Activated naive CD4-positive, alpha-beta T cell treated with anti-CD3 and anti-CD28 coated beads, Interleukin-2, amount 50 U/mL, for 72 hours (primary cell): Measurements from ENCODE around the gene TNFRSF4. TPM values are rescaled to one million over a fixed set of nuclear protein-coding genes. Genes with fewer than 3 reads are reported as not detected.
A peak's percentile ranks its signal among the peaks of the same experiment; 100 is the strongest.

Experiments used
- ATAC-seq, 2 donors: fragments of 150-1000 bp; cut with Tn5 transposase; 2 replicates each; pipeline ENCODE4 v1.10.0; 2021; ENCODE audit warnings: mild to moderate bottlenecking in 2 of 2, moderate library complexity in 2 of 2
- DNase-seq, 2 donors: peaks; one replicate each; pipeline ENCODE4 v3.0.0; 2021 to 2022; ENCODE audit warnings: low spot score in 2 of 2
- H3K27ac Mint-ChIP-seq, 2 donors: one replicate each; pipeline ENCODE4 v1.8.0; 2022; ENCODE audit warnings: mild to moderate bottlenecking in 2 of 2, mixed read lengths in 2 of 2
- H3K36me3 Mint-ChIP-seq, 2 donors: one replicate each; pipeline ENCODE4 v1.8.0; 2022; ENCODE audit warnings: mixed read lengths in 2 of 2
- H3K9me3 Mint-ChIP-seq, 2 donors: one replicate each; pipeline ENCODE4 v1.8.0; 2022; ENCODE audit warnings: mixed read lengths in 2 of 2
- total RNA-seq, 2 donors: library from RNA; stranded (reverse); gene quantifications; one replicate each; pipeline ENCODE4 v1.2.3, GENCODE V29; 2022

Gene TNFRSF4
- total RNA-seq, 2 donors from 2014 or later: 166 to 176 TPM

DNA sequence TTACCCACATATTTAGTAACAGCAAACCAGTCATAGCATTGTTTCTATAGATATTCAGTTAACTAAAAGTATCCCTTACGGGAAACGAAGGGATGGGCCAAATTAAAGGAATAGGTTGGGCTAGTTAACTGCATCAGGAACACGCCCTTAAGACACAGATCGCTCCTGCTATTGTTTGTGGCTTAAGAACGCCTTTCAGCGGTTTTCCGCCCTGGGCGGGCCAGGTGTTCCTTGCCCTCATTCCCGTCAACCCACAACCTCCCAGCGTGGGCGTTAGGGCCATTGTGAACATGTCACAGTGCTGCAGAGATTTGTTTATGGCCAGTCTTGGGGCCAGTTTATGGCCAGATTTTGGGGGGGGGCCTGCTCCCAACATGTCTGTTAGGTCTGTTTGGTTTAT lies 22.2 kb downstream of the TNFRSF4 start:
- peaks cover 0 to 9% of the 10 kb centered on the region in 2 donors for H3K36me3 Mint-ChIP-seq
- ATAC-seq (no peak), DNase-seq (no peak)
- H3K9me3 Mint-ChIP-seq: peaks cover 0 to 19% of the 10 kb centered on the region in 2 donors
- no peak overlapping the region for H3K27ac Mint-ChIP-seq

DNA sequence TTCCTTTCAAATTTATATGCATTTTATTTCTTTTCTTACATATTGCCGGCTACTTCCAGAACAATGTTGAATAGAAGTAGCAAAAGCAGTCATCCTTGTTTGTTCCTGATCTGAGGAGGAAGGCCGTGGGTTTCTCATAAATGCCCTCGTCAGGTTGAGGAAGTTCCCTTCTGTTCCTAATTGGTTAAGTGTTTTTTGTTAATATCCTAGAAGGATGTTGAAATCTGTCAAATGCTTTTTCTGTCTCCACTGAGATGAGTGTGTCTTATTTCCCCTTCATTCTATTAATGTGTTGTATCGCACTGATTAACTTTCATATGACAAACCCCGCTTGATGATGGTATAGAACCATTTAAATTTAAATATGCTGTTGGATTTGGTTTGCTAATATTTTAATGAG lies 24.8 kb downstream of the TNFRSF4 start:
- DNase-seq (no peak), ATAC-seq (no peak)

DNA sequence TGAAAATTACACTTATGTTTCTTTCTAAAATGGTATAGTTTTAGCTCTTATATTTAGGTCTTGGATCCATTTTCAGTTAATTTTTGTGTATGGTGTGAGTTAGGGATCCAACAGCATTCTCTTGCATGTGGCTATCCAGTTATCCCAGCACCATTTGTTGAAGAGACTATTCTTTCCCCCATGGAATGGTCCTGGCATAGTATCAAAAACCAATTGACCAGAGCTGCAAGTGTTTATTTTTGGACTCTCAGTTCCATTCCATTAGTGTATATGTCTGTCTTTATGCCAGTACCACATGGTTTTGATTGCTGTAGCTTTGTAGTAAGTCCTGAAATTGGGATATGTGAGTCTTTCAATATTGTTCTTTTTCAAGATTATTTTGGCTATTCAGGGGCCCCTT lies 26.0 kb downstream of the TNFRSF4 start:
- Mint-ChIP-seq H3K27ac (no peak overlapping the region), H3K36me3 (no peaks in the 10 kb centered on the region), H3K9me3 (peaks cover 0 to 6% of the 10 kb centered on the region in 2 donors)
- ATAC-seq (no peak), DNase-seq (no peak)

More for the DNA sequence above, 24.8 kb downstream of the TNFRSF4 start:
- H3K27ac Mint-ChIP-seq: no peak overlapping the region
- H3K9me3 Mint-ChIP-seq: peaks cover 0 to 7% of the 10 kb centered on the region in 2 donors
- H3K36me3 Mint-ChIP-seq: no peaks in the 10 kb centered on the region

DNA sequence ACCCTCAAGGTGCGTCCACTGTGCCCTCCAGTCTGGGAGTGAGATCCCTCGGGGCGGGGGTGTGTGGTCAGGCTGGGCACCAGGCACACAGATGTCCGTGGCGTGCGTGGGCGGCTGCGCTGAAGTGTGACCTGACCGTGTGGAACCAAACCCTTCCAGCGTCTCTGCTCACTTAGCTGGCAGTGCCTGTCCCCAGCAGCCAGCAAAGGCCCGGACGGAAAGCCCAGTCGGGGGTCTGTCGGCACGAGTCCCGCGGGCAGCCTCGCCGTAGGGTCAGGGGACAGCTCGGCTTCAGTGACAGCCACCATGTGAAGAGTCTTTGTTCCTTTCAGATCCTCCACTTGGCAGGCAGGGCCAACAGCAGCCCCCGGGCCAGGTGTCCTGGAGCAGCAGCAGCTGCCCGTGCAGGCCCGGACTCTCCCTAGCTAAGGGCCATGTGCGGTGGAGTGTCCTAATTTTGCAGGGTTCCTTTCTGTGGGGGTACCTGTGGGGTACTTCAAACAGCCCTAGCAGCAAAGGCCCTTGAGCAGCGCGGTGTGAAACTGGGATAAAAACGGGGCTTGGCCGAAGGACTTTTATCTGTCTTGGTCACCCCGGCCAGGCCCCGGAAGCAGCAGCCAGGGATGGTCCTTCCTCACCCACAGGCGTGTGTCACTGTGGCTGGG lies 28.7 kb downstream of the TNFRSF4 start:
- Mint-ChIP-seq H3K27ac (no peak overlapping the region), H3K36me3 (no peaks in the 10 kb centered on the region), H3K9me3 (no peaks in the 10 kb centered on the region)
- DNase-seq (peak in 1 of 2 donors; percentile 53), ATAC-seq (no peak)

DNA sequence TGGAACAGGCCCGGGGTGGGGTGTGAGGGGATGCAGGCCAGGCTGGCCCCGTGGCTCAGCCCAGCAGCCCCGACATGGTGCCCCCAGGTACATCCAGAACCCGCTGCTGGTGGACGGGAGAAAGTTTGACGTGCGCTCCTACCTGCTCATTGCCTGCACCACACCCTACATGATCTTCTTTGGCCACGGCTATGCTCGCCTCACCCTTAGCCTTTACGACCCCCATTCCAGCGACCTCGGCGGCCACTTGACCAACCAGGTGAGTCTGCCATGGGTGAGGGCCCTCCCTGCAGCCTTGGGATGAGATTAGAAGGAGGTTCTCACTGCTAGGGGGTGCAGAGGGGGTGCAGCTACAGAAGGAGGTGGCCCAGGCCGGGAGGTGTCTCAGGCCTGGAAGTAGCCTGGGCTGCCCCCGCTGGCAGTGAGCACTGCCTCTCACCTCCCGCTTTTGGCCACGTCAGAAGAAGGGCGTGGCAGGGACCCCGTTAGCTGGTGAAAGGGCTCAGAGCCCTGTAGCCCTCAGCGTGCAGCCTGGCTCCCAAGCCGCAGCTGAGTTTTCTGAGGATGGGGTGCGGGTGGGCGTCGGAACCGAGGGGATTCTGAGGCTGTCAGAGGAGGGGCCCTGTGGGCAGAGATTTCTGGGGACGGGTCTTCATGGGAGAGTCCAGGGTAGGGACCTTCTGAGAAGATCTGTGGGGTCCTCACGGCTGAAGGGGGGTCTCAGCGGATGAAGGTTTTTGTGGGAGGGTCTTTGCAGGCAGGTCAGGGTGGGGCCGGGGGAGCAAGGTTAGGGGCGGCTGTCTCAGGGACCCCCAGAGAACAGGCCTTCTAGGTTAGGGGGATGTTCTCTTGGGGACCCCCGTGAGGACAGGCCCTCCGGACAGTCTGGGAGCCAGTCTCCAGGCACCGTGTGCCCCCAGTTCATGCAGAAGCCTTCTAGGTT lies 29.8 kb downstream of the TNFRSF4 start:
- H3K9me3 Mint-ChIP-seq: no peaks in the 10 kb centered on the region
- ATAC-seq (no peak), DNase-seq (no peak)
- peak overlapping the region in 1 of 2 donors; percentile 68 for H3K27ac Mint-ChIP-seq
- H3K36me3 Mint-ChIP-seq: no peaks in the 10 kb centered on the region

DNA sequence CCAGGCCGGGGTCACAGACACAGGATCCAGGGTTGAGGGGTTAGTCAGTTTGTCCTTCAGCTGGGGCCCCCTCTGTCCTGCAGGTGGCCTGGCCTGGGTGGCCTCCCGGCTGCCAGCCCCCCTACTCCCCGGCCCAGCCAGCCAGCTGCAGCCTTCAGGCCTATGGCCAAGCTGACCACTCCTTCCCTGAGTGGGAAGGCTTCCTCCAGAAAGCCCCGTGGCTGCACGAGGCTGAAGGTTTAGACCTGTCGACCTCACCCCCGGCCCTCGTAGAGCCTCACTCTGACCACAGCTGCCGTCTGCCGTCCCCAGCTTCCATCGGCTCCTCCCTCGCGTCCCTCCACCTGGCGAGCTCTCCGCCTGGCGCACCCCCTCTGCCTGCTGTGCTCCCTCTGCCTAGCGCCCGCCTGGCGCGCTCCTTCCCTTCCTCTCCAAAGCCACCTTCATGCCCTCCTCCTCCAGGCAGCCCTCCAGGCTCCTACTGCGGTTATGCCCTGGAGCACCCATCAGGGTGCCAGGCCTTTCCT lies 30.7 kb downstream of the TNFRSF4 start:
- Mint-ChIP-seq H3K9me3 (no peaks in the 10 kb centered on the region), H3K36me3 (no peaks in the 10 kb centered on the region)

DNA sequence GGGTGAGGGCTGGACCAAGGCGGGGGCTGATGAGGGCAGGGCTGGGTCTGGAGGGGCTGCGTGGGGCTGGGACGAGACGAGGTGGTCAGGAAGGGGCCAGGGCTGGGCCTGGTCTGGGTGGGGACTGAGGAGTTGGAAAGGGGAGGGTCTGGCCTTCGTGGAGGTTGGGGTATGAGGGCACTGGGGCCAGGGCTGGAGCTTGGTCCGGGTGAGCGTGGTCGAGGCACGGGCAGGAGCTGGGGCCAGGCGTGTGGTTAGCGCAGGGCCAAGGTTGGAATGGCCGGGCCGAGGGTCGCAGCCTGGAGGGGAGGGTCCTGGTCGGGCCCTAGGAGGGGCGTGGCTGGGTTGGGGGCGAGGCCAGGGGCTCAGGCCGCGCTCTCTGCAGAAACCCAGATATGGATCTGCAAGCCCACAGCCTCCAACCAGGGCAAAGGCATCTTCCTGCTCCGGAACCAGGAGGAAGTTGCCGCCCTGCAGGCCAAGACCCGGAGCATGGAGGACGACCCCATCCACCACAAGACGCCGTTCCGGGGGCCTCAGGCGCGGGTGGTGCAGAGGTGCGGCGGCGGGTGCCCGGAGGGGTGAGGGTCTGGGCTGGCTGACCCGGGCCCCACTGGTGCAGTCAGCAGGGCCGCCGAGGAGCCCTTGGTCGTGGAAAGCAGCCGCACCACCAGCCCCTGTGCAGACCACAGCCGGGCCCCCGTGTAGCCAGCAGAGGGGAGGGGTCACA lies 31.3 kb downstream of the TNFRSF4 start:
- peak in 1 of 2 donors; percentile 52 for DNase-seq
- Mint-ChIP-seq H3K27ac (no peak overlapping the region), H3K9me3 (no peaks in the 10 kb centered on the region), H3K36me3 (no peaks in the 10 kb centered on the region)
- ATAC-seq: no peak

More for the DNA sequence above, 30.7 kb downstream of the TNFRSF4 start:
- no peak for ATAC-seq
- peak overlapping the region in 1 of 2 donors; percentile 68 for H3K27ac Mint-ChIP-seq
- peak in 1 of 2 donors; percentile 54 for DNase-seq

DNA sequence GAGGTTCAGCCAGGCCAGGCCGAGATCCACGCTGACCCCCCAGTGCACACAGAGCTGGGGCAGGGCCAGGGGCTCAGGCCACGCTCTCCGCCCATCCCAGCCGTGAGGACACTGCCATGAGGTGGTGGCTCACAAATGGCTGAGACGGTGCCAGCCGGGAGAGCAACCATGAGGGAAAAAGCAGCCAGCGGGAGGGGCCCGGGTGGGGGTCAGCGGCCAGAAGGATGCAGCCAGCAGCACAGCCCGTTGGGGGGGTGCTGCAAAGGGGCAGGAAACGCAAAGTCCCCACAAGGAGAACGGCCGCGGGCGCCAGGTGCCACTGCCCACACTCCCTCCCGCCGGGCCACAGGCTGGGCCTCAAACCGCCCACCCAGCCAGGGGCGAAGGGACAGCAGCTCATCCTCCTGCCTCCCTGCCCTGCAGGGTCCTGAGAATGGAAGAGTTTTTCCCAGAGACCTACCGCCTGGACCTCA lies 32.0 kb downstream of the TNFRSF4 start:
- Mint-ChIP-seq H3K9me3 (no peaks in the 10 kb centered on the region), H3K27ac (no peak overlapping the region), H3K36me3 (no peaks in the 10 kb centered on the region)
- DNase-seq (peak in 1 of 2 donors; percentile 50), ATAC-seq (no peak)

DNA sequence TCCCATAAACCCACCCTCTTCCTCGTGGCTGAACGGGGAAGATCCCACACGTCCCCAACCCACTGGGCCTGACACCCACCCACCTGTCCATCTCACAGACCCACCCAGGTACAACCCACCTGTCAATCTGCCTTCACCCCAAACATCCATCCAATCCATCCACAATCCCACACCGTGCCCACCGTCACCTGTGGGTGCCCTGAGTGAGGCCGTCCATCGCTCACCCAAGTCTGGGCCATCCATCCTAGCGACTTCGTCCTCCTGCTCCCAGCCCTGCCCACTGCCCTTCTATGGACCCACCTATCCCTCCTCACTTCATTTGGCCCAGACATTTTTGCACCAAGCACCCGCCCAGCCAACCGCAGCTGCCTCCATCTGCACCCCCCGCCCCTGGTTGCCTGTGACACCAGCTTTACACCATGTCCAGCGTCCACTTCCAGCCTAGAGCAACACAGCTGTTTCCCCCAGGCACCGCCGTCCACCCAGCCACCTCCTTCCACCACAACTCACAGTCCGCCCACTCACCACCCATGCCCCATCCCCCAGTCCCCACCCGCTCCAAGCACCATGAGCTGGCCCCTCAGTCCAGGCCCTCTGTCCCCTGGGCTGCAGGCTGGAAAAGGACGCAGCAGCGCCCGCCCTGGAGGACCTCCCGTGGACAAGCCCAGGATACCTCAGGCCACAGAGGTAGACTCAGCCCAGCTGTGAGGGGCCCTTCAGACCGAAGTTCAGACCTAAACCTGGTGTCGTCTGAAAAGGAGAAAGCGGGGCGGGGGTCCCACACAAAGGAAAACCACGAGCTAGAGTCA lies 32.6 kb downstream of the TNFRSF4 start:
- no peak overlapping the region for H3K27ac Mint-ChIP-seq
- no peaks in the 10 kb centered on the region for H3K9me3 Mint-ChIP-seq
- no peaks in the 10 kb centered on the region for H3K36me3 Mint-ChIP-seq
- ATAC-seq: no peak
- DNase-seq: no peak

DNA sequence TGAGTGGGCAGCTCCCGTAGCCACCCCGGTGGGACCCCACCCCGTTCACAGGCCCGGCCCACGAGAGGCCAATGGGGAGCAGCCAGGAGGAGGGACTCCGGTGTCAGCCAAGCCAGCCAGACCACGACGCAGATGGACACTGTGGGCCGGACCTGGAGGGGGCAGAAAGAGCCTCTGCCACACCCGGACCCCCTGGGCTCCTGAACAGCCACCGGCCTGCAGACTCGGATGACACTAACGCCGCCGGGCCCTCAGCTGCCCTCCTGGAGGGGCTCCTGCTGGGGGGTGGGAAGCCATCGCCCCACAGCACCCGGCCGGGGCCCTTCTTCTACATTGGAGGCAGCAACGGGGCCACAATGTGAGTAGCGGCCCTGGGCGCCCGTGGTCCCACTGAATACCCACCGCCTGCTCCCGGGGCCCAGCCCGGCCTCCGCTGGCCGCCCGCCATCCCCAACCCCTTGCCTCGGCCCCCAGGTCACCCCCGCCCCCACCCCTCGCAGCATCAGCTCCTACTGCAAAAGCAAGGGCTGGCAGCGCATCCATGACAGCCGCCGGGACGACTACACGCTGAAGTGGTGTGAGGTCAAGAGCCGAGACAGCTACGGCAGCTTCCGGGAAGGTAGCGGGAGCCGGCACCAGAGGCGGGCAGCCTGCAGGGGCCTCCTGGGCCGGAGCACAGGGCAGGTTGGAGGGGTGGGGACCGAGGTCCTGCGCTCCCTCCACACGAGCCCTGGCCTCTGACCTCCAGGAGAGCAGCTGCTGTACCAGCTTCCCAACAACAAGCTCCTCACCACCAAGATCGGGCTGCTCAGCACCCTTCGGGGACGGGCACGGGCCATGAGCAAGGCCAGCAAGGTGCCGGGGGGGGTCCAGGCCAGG lies 33.7 kb downstream of the TNFRSF4 start:
- Mint-ChIP-seq H3K9me3 (no peaks in the 10 kb centered on the region), H3K36me3 (no peaks in the 10 kb centered on the region), H3K27ac (no peak overlapping the region)
- DNase-seq (peak in 1 of 2 donors; percentile 54), ATAC-seq (no peak)

DNA sequence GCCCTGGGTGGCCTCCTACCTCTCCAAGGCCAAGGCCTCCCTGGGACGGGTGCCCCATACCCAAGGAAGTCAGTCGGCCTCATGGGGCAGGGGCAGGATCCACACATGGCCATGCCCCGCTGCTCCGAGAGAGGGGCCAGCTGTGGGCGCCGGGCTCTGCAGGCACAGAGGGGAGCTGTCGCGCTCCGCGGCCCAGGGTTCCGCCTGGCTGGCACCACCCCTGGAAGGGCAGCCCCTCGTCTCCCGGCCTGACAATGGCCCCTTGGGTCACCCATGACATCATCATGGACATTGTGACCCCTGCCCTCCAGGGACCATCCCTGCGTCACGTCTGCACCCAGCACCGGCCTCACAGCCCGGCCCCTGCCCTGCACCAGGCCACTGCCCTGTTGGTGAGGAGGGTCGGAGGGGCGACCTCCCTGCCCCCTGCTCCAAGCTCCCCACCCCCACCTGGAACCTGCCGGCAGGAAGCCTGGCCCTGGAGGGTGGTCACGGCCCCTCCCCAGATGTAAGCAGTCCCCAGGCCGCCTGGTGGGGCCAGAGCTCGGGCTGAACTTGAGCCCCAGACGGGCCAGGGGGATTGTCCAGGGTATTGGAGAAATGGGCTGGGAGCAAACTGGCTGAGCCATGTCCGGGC lies 34.5 kb downstream of the TNFRSF4 start:
- Mint-ChIP-seq H3K27ac (no peak overlapping the region), H3K36me3 (no peaks in the 10 kb centered on the region), H3K9me3 (no peaks in the 10 kb centered on the region)
- ATAC-seq (no peak), DNase-seq (no peak)

DNA sequence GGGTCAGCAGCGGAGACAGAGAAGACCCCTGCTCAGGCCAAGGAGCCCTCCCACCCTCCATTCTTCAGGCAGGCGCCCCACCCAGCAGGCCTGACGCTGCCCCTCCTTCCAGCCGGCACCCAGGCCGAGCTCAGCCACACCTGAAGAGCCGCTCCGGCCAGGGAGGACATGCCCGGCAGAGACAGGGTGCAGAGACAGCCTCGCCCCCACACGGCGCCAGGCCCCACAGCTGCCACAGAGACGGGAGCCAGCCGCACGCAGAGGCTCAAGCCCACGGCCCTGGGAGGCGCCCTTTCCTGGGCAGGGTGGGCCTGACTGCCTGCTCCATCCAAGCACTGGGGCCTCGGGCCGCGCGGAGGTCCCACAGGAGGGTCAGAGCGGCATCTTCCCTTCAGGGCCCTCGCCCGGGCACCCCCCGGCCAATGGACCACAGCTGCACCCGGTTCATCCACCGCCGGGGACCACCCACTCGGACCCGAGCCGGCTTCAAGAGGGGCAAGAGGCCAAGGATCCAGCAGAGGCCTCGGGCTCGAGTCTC lies 35.1 kb downstream of the TNFRSF4 start:
- Mint-ChIP-seq H3K27ac (no peak overlapping the region), H3K36me3 (no peaks in the 10 kb centered on the region), H3K9me3 (no peaks in the 10 kb centered on the region)
- ATAC-seq (peak in 1 of 2 donors; percentile 9), DNase-seq (peak in 1 of 2 donors; percentile 49)

DNA sequence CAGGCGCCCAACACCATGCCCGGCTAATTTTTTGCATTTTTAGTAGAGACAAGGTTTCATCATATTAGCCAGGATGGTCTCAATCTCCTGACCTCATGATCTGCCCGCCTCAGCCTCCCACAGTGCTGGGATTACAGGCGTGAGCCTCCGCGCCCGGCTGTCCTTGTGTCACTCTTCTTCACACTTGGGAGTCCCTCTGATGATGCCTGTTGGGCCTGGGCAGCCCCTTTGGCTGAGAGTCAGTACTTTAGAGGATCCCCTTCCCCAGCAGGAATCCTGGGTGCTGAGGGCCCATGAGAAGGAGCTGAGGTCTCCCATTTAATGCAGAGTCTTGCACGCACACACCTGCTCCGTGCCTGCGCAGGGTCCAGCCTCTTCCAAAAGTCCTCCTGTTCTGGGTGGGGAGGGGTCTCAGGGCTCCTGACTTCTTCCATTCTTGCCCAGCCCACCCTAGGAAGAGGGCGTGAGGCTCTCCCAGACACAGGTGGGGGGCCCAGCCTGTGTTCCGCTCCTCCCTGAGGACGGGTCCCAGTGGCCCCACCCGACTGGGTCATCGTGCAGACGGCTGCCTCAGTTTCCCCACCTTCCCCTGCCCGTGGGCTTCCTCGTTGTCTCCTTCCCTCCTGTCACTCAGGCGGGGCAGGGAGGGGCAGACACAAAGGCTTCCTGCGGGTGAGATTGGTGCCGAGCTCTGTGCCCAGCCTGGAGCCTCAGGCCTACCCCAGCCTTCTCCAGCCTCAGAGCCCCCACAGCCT lies 36.3 kb downstream of the TNFRSF4 start:
- ATAC-seq (no peak), DNase-seq (no peak)
- no peaks in the 10 kb centered on the region for H3K36me3 Mint-ChIP-seq
- no peaks in the 10 kb centered on the region for H3K9me3 Mint-ChIP-seq
- H3K27ac Mint-ChIP-seq: no peak overlapping the region

DNA sequence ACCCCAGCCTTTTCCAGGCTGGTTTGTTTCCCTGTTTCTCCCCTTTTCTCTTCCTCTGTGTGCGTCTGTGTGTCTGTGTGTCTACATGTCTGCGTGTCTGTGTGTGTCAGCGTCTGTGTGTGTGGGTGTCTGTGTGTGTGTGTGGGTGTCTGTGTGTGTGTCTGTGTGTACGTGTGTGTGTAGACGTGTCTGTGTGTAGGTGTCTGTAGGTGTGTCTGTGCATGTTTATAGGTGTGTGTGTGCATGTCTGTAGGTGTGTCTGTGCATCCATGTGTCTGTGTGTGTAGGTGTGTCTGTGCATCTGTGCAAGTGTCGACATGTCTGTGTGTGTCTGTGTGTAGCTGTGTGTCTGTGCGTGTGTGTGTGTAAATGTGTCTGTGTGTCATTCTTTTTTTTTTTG lies 37.0 kb downstream of the TNFRSF4 start:
- H3K36me3 Mint-ChIP-seq: no peaks in the 10 kb centered on the region
- ATAC-seq (no peak), DNase-seq (peak in 1 of 2 donors; percentile 23)
- H3K27ac Mint-ChIP-seq: peak overlapping the region in 1 of 2 donors; percentile 7
- H3K9me3 Mint-ChIP-seq: no peaks in the 10 kb centered on the region
